HG03571 (cell line): ENCODE measurements around the gene FECH.
"Not testable (repeated sequence)": the region's sequence is repeated elsewhere in the genome, so short reads cannot be mapped to it uniquely, and the experiment has no call there.

Experiments used
- ATAC-seq: cut with Tn5 transposase; IDR thresholded peaks from one replicate; pipeline ENCODE4 v1.9.1; 2021; ENCODE audit not compliant: unreplicated experiment

FECH gene

DNA sequence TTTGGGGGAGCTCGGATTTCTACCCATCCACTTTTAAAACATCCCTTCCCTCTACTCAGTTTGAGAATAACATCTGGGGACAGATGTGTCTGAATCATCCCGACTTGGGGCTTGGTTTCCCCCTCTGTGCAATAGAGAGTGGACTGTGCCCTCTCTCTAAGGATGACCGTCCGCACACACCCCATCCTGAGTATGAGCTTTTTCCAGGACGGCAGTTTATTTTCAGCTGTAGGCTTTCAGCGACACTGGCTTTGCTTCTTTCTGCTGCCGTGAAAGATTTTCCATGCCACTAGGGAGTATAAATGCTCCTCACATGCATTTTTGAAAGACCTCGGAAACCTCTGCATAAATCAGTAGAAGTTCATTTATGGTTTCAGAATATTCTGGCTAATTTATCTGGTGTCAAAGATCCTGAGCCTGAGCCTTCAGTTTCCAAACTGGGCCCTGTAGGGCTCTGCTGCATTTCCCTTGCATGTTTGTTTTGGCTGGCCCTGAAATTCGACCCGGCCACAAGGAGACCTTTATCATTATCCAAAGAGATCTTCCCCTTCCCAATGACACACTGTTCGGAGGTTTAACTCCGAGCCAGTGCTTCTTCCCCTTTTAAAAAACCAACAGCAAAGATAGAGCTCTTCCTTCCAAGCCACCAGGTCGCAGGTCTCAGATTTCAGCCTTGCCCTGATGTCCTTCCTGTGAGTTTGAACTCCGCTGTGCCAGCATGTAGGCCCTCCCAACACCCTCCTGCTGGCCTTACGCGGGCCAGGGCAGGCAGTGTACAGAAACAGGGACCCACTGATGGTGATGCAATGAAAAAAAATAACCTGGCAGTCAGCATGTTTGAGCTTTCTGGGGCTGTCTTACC, 53.3 kb downstream of the FECH start:
- ATAC-seq: no peak

DNA sequence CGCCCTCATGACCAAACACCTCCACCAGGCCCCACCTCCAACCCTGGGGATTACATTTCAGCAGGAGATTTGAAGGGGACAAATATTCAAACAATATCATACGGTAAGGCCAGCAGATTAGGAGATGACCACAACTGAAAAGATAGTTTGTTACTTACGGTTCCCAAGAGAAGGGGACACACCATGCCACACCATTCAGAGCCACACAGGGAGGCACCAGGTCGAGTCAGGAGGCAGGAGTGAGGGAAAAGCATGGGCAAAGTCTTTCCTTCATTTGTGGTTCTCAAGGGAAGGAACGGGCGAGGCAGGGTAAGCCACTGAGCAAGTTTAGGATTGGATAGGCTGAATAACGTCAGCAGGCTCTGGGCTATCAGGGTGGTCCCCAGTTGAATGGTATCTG, 57.4 kb downstream of the FECH start:
- no peak for ATAC-seq

DNA sequence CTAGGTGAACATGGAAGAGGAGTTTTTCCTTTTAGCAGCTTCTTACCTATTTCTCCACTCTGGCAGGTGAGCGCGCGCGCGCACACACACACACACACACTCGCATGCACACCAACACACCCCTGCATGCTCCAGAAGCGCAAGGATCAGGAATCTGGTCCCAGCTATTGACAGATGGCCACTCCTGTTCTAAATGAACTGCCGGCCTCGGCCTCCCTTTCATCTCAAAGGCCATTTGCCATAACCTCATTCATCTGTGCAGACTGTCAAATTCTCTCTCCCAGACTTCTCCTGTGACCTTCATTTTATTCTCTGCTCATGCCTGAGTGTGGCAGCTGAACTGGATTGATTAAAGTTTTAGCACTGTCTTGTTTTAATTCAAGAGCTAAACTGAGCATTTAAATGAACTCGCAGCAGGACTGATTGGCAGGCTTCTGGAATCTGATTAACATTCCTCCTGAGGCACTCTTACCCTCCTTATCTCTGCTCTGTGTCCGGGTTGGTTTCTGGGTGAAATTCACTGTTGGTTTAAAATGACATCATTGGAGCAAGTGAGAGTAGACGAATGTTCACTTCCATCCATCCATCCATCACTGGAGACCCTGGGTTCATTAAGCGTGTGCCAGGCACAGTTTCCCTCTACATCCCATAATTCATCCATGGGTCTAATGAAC, 58.8 kb downstream of the FECH start:
- ATAC-seq: no peak

DNA sequence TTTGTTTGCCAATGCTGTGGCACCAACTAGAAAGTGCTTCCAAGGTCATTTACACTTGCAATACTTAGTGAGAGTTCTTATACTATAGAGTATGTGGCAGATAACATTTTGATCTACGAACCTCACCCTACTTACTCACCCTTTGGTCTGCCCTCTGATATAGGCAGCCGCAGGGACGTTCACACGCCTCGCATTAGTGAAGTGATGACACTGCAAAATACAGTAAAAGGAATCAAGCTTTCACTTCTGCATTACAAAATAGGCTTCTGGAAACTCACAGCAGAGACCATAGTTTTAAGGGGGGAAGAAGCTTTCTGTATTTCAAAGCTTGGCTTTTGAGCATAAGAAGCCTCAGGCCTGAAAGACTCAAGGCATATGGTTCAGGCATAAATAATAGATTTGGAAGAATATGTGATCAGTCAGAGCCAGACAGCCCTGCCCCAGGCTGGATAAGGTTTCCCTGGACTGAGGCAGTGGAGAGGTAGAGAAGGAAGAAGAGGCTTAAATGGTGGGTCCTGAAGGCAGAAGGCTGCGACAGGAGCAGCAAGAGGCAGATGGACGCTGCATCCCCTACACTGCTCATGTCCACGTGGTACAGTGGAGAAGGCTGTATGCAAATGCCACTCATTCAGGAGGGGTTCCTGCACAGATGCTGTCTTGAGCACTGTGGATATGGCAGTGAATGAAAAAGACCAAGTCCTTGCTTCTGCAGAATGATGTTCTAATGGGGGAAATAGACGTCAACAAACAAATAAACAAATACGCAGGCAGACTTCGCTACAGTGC, 63.1 kb downstream of the FECH start:
- ATAC-seq: no peak

DNA sequence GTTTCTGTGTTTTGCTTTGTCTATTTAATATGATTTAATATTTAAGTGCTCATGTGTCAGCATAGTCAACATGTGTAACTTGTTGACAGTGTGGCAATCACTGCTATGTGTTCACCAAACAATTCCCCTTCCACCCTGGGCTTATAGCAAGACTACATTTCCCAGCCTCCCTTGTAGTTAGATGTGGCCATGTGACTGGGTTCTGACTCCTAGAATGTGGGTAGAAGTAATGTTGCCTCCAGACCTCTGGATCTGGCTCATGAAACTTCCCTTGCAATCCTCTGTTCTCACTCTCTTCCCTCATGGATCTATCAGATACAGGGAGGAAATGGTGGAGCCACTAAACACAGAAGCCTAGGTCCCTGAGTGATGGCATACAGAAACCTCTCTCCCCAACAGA, 64.2 kb downstream of the FECH start:
- ATAC-seq: not testable (repeated sequence)

DNA sequence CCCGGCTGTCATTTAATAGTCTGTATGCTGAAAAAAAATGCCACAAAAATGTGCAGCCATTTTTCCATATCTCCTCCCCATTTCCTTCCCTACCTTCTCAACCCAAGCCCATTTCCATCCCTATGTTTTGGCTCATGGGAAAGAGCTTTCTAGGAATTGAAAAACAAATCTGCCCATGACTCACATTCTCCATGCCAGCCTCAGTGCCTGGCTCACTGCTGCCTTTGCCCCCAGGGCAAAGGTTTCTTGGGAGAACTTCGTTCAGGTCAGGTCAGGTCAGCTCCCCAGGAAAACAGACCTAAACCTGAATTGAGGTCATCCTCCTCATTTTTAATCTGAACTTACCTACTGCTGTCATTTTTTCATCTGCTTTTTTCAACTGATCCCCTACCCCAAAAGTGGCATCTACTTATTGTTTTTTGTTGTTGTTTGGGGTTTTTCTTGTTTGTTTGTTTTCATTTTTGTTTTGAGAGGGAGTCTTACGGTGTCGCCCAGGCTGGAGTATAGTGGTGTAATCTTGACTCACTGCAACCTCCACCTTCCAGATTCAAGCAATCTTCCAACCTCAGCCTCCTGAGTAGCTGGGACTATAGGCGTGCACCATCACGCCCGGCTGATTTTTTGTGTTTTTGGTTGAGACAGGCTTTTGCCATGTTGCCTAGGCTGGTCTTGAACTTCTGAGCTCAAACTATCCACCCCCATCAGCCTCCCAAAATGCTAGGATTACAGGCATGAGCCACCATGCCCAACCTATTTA, 66.7 kb downstream of the FECH start:
- ATAC-seq: no peak

DNA sequence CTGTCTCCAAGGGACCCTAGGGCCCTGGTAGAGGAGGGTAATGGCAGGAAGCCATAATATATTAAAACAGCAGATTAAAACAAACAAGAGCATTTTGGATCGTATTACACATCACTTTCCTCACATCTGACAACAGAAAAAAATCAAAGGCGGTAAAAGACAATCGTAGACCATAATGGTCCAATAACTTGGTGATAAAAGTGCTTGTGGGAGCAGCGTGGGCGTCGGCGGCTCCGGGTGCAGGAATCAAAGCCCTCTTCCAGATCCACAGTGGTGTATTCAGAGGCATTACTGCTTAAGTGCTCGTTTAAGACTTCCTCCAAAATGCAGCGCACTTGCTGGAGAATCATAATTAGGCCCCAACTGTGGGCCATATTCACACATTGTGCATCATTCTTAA, 68.0 kb downstream of the FECH start:
- ATAC-seq: no peak

DNA sequence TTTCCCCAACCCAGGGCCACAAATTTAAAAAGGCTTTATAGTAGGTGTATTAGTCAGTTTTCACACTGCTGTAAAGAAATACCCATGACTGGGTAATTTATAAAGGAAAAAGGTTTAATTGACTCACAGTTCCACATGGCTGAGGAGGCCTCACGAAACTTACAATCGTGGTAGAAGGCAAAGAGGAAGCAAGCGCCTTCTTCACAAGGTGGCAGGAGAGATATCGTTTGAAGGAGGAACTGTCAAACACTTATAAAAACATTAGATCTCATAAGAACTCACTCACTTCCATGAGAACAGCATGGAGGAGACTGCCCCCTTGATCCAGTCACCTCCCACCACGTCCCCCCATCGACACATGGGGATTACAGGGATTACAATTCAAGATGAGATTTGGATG, 70.4 kb downstream of the FECH start:
- ATAC-seq: no peak

DNA sequence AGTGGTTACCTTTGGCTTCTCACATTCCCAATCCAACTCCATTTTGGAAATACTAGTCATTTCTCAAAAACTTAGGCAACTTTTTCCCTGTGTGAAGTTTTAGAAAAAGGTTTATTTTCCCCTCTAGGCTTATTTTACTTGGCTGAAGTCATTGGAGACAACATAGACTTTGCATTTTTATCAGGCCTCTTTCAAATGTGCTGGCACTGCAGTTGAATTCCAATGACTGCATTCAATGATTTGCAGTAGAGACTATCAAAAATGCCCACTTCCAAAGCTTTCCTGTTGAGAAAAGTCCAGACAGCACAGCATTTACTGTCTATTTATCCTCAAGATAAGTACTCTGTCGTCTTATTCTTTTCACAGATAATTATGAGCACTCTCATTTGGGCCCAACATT, 81.3 kb downstream of the FECH start:
- ATAC-seq: no peak

DNA sequence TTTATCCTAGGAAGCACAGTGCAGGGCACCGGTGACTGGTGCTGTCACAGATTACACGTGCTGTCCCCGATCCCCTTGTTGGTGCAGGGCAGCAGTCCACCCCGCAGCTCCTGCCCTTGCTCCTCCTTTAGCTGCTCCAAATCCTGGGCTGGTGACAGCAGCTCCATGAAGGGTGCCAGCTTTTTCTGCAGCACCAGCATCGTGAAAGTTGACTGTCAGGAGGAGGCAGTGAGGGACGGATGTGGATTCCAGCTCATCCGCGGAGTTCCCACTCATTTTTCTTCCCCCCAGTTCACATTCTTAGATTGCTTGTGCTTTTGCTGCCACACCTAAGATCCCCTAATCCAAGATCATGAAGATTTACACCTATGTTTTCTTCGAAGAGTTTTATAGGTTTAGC, 83.9 kb downstream of the FECH start:
- no peak for ATAC-seq

DNA sequence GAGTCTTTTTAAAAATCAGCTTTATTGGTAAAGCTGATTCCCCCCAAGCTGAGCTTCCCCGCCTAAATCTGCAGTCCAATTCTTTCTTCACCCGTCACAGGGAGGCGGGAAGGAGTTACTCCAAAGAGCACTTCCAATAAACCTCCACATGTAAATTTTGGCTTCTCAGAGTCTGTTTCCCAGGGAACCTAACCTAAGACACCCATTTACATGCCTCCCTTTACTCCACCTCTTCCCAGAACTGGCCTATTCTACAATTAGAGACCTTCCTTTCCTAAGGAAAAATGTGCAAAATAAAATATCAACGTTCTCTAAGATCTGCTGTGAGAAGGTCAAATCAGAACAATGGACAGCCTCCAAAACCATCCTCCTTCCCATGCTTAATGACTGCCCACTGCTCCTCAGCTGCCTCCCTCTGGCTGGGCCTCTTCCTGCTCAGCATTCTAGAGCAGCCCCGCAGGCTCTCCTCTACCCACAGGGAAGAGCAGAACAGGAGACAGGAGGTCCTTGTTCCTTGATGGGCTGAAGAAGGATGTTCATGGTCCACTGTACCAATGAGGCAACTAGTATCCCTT, 87.7 kb downstream of the FECH start:
- no peak for ATAC-seq
